Measurements from ENCODE around the gene MRPL23.

GRCh38 chr11:1992111-1992510 is 45.0 kb downstream of the MRPL23 start:
- no peak for TF ChIP-seq CTCF (conservative IDR thresholded peaks at IDR 0.05)
- TF ChIP-seq ZFX (IDR thresholded peaks at IDR 0.05) = no peak

Measured in C4-2B (cell line).